MM.1S (cell line): ENCODE results near the gene PLA2G2F.

Experiments used
- CTCF ChIP-seq: fragments of 300-600 bp; sonication (generic); IDR thresholded peaks from 2 replicates; pipeline ENCODE4 v1.5.1; 2016; ENCODE audit warnings: antibody characterized with exemption, low read length, mixed read lengths
- EZH2 ChIP-seq: fragments of 300-600 bp; sonication (generic); optimal IDR thresholded peaks from 2 replicates; pipeline ENCODE3; 2017; ENCODE audit warnings: low read depth, mild to moderate bottlenecking, antibody characterized with exemption, low read length, mixed read lengths
- EZH2phosphoT487 ChIP-seq: fragments of 300-600 bp; sonication (generic); IDR thresholded peaks from 2 replicates; pipeline ENCODE4 v1.6.1; 2018; ENCODE audit warnings: antibody characterized with exemption, low read length

GRCh38 chr1:20137055-20137454 lies 2.1 kb upstream of the PLA2G2F start:
- TF ChIP-seq CTCF (no peak), EZH2phosphoT487 (no peak), EZH2 (no peak)
